GM12878 (cell line): ENCODE data around the gene PDILT.

ENCODE experiments used
- BHLHE40 ChIP-seq, 2 experiments: fragments of 450-650 bp in 1 of 2; IDR thresholded peaks; 2 replicates each; pipeline ENCODE4 v1.6.1; 2011 to 2017; ENCODE audit warnings: low read depth in 2 of 2, borderline replicate concordance in 1 of 2, improper control_type of control experiment in 1 of 2, low read length in 1 of 2, mild to moderate bottlenecking in 1 of 2
- CBX5 ChIP-seq: sonication (generic); IDR thresholded peaks from 2 replicates; pipeline ENCODE4 v1.6.1; 2016; ENCODE audit warnings: low read depth, moderate library complexity, mild to moderate bottlenecking, inconsistent platforms
- CTCF ChIP-seq, 3 experiments: IDR thresholded peaks in 2 of 3; conservative IDR thresholded peaks in 1 of 3; 2 replicates each; pipeline ENCODE4 v1.5.1; 2011; ENCODE audit warnings: low read depth in 3 of 3, low read length in 3 of 3, mild to moderate bottlenecking in 3 of 3, control low read depth in 2 of 3, moderate library complexity in 2 of 3, inconsistent platforms in 1 of 3, mixed read lengths in 1 of 3; ENCODE audit not compliant: control insufficient read depth in 2 of 3, insufficient read depth in 1 of 3; ENCODE audit errors: extremely low read depth in 1 of 3
- ESRRA ChIP-seq: IDR thresholded peaks from 2 replicates; pipeline ENCODE4 v1.6.1; 2012; ENCODE audit warnings: mild to moderate bottlenecking, low read length, improper control_type of control experiment
- FOS ChIP-seq: IDR thresholded peaks from 3 replicates; pipeline ENCODE4 v1.6.1; 2011; ENCODE audit warnings: borderline replicate concordance; ENCODE audit not compliant: insufficient read length; ENCODE audit errors: extremely low read depth
- MEF2A ChIP-seq: IDR thresholded peaks from 2 replicates; pipeline ENCODE4 v1.6.1; 2011; ENCODE audit warnings: low read depth, mild to moderate bottlenecking, low read length, moderate library complexity; ENCODE audit not compliant: insufficient read depth
- MTA2 ChIP-seq: fragments of 450-650 bp; IDR thresholded peaks from 2 replicates; pipeline ENCODE4 v1.6.1; 2016; ENCODE audit warnings: low read depth, mild to moderate bottlenecking, moderate library complexity
- POLR2A ChIP-seq: IDR thresholded peaks from 2 replicates; pipeline ENCODE4 v1.6.1; 2011; ENCODE audit warnings: low read depth, mild to moderate bottlenecking, low read length
- REST ChIP-seq: IDR thresholded peaks from 2 replicates; pipeline ENCODE4 v1.6.1; 2012; ENCODE audit warnings: mild to moderate bottlenecking, low read depth, low read length
- SP1 ChIP-seq: IDR thresholded peaks from one replicate; pipeline ENCODE4 v1.6.1; 2011; ENCODE audit warnings: low read depth, low read length
- SPI1 ChIP-seq: IDR thresholded peaks from 2 replicates; pipeline ENCODE4 v1.6.1; 2011; ENCODE audit warnings: low read depth, mild to moderate bottlenecking, low read length, moderate library complexity, borderline replicate concordance; ENCODE audit not compliant: insufficient read depth
- USF2 ChIP-seq: IDR thresholded peaks from 2 replicates; pipeline ENCODE4 v1.6.1; 2011; ENCODE audit warnings: low read depth, low read length, improper control_type of control experiment, borderline replicate concordance
- ZNF274 ChIP-seq: IDR thresholded peaks from one replicate; pipeline ENCODE4 v1.8.0; 2011; ENCODE audit not compliant: insufficient read length, insufficient read depth

- TF ChIP-seq MEF2A = no peak
- no peak for TF ChIP-seq CTCF (IDR thresholded peaks at IDR 0.05 in 2 of 3, conservative IDR thresholded peaks at IDR 0.05 in 1 of 3; ENCODE audit: control insufficient read depth in 2 of 3, extremely low read depth in 1 of 3, insufficient read depth in 1 of 3, low read depth in 3 of 3, low read length in 3 of 3)
- TF ChIP-seq SP1 = no peak
- no peak for TF ChIP-seq ESRRA
- TF ChIP-seq POLR2A = no peak
- no peak for TF ChIP-seq BHLHE40 (IDR thresholded peaks at IDR 0.05; ENCODE audit: borderline replicate concordance in 1 of 2, low read depth in 2 of 2, low read length in 1 of 2)
- no peak for TF ChIP-seq USF2
- no peak for TF ChIP-seq ZNF274
- TF ChIP-seq MTA2 = no peak
- TF ChIP-seq FOS = no peak
- TF ChIP-seq CBX5 = no peak
- TF ChIP-seq SPI1 = no peak
- no peak for TF ChIP-seq REST
Observed at GRCh38 chr16:20332411-20332810, 72.1 kb downstream of the PDILT start.
